Prostate gland (tissue), 2 donors: ENCODE measurements around the gene TRAPPC3. TPM values are rescaled to one million over a fixed set of nuclear protein-coding genes. Genes with fewer than 3 reads are reported as not detected.

ENCODE experiments used
- DNase-seq: peaks from one replicate; pipeline ENCODE4 v3.0.0-alpha.2; 2019; ENCODE audit warnings: low spot score
- H3K27ac ChIP-seq, 2 donors: fragments of 200-600 bp; sonication (generic); 2 replicates each; pipeline ENCODE4 v1.5.1; 2017 to 2019
- H3K27me3 ChIP-seq: fragments of 200-600 bp; sonication (generic); replicated peaks from 2 replicates; pipeline ENCODE4 v1.5.1; 2019; ENCODE audit not compliant: insufficient read depth
- H3K36me3 ChIP-seq, 2 donors: fragments of 200-600 bp; sonication (generic); 1 replicate in 1 of 2; 2 replicates in 1 of 2; pipeline versions ENCODE4 v1.5.1 to v1.8.1; 2017 to 2019
- H3K4me1 ChIP-seq: fragments of 200-600 bp; sonication (generic); replicated peaks from 2 replicates; pipeline ENCODE4 v1.5.1; 2019
- H3K4me3 ChIP-seq, 2 donors: fragments of 200-600 bp; sonication (generic); 2 replicates each; pipeline ENCODE4 v1.5.1; 2017 to 2019
- H3K9me3 ChIP-seq: fragments of 200-600 bp; sonication (generic); 2 replicates; pipeline ENCODE4 v1.5.1; 2017
- CTCF ChIP-seq, 4 experiments: fragments of 200-600 bp in 2 of 4; fragments of 450-650 bp in 2 of 4; sonication (generic) in 2 of 4; IDR thresholded peaks; 1 replicate in 3 of 4; 2 replicates in 1 of 4; pipeline ENCODE4 v1.5.1; 2016 to 2019; ENCODE audit warnings: antibody characterized with exemption in 4 of 4, mild to moderate bottlenecking in 2 of 4, moderate library complexity in 2 of 4
- POLR2A ChIP-seq: fragments of 450-650 bp; IDR thresholded peaks from one replicate; pipeline ENCODE4 v1.6.1; 2016; ENCODE audit warnings: antibody characterized with exemption, mild to moderate bottlenecking
- POLR2AphosphoS5 ChIP-seq: sonication (generic); formaldehyde crosslinking; IDR thresholded peaks from one replicate; pipeline ENCODE4 v1.6.1; 2017; ENCODE audit warnings: antibody characterized with exemption
- WGBS: methylation state at CpG from one replicate; pipeline ENCODE4 v1.1.5; 2018; 5-methylcytosine and 5-hydroxymethylcytosine counted together
- intact Hi-C: fragments of 100-400 bp; cut with DNase I; formaldehyde crosslinking; loops from one replicate; pipeline ENCODE4 v1.14.2; 2022
- small RNA-seq, 2 donors: library from RNA; depleted of rRNA; stranded (forward); fragments of <200 nt; gene quantifications; one replicate each; pipeline ENCODE3, GENCODE V24; 2016
- total RNA-seq, 2 donors: library from RNA; depleted of rRNA; stranded (reverse); fragments of >200 nt; gene quantifications; one replicate each; pipeline ENCODE4 v1.1.0, GENCODE V29; 2016

TRAPPC3 gene
- total RNA-seq, 2 donors from 2014 or later, result 90.0 to 92.5 TPM

GRCh38 chr1:36087233-36088123 is 61.8 kb downstream of the TRAPPC3 start:
- DNase-seq, result no peak
- no peak overlapping the region for H3K27ac ChIP-seq
- no peaks in the 10 kb centered on the region for H3K9me3 ChIP-seq
- intact Hi-C loops, result loop anchor here (2.0 to 5.0 kb wide), 2 partner anchors 157 to 205 kb away; partner anchors contain the start of genes AGO1 and AGO3
- TF ChIP-seq CTCF (IDR thresholded peaks at IDR 0.05) (no peak), POLR2AphosphoS5 (no peak), POLR2A (no peak)
- WGBS, result 90% methylated on average over 29 of the region's 31 CpGs
- no peaks in the 10 kb centered on the region for H3K27me3 ChIP-seq
- peaks cover under 1 to 6% of the 10 kb centered on the region in 2 donors for H3K36me3 ChIP-seq
- H3K4me3 ChIP-seq, result no peak overlapping the region
- peaks cover 13% of the 10 kb centered on the region for H3K4me1 ChIP-seq

Small RNAs within 50 kb of the gene (small RNA-seq; reads per million reads assigned to genes)
- 0 reads per million in 2 donors for gene RN7SL131P

Other genes starting within 250 kb of the TRAPPC3 start
- gene AGO3, start 218.4 kb downstream of the TRAPPC3 start, total RNA-seq, result 10 to 100 TPM; 19.4 to 32.7 TPM
- 1 to 10 TPM in 1 of 2 donors, under 1 TPM in 1; 0.77 to 6.0 TPM for gene TEKT2, start 65.4 kb downstream of the TRAPPC3 start, total RNA-seq
- 10 to 100 TPM; 50.7 to 70.0 TPM for gene ADPRS, start 60.6 kb downstream of the TRAPPC3 start, total RNA-seq
- 10 to 100 TPM in 1 of 2 donors, 1 to 10 TPM in 1; 7.9 to 10.7 TPM for gene COL8A2, start 24.3 kb downstream of the TRAPPC3 start, total RNA-seq
- 100 to 1,000 TPM in 1 of 2 donors, 10 to 100 TPM in 1; 97.3 to 132 TPM for gene MAP7D1, start 6.7 kb upstream of the TRAPPC3 start, total RNA-seq
- gene THRAP3, start 75.0 kb upstream of the TRAPPC3 start, total RNA-seq, result 100 to 1,000 TPM; 100 to 123 TPM
- gene SH3D21, start 156.9 kb upstream of the TRAPPC3 start, total RNA-seq, result 10 to 100 TPM in 1 of 2 donors, 1 to 10 TPM in 1; 8.1 to 10.6 TPM
- gene EVA1B, start 174.2 kb upstream of the TRAPPC3 start, total RNA-seq, result 10 to 100 TPM; 67.1 to 78.7 TPM
- gene STK40, start 236.4 kb upstream of the TRAPPC3 start, total RNA-seq, result 100 to 1,000 TPM in 1 of 2 donors, 10 to 100 TPM in 1; 30.8 to 111 TPM
- gene LSM10, start 248.4 kb upstream of the TRAPPC3 start, total RNA-seq, result 10 to 100 TPM; 36.8 to 72.7 TPM